ENCODE measurements around the gene SMYD1.

Gene SMYD1

GRCh38 chr2:88087763-88088162 is 20.1 kb downstream of the SMYD1 start:
- Histone ChIP-seq H3K9me3 (ENCODE audit: control insufficient read depth, low read length) (no peaks in the 10 kb centered on the region), H3K36me3 (ENCODE audit: control insufficient read depth, insufficient read depth, low read length) (no peaks in the 10 kb centered on the region), H3K27ac (ENCODE audit: low read depth, low read length, severe bottlenecking) (no peak overlapping the region), H3K4me3 (ENCODE audit: extremely low read depth, insufficient read depth, low read length, poor library complexity, severe bottlenecking) (no peak overlapping the region), H3K4me1 (ENCODE audit: control insufficient read depth, insufficient read depth, low read length, poor library complexity, severe bottlenecking) (no peaks in the 10 kb centered on the region)
- WGBS, 2 experiments (ENCODE audit: insufficient coverage in 2 of 2): 86 to 90% methylated on average over 7 to 16 of the region's 17 CpGs

GRCh38 chr2:88088999-88089398 is 21.4 kb downstream of the SMYD1 start:
- 94 to 95% methylated on average over 2 of the region's 2 CpGs for WGBS, 2 experiments (ENCODE audit: insufficient coverage in 2 of 2)
- H3K36me3 ChIP-seq (ENCODE audit: control insufficient read depth, insufficient read depth, low read length): no peaks in the 10 kb centered on the region
- no peaks in the 10 kb centered on the region for H3K9me3 ChIP-seq (ENCODE audit: control insufficient read depth, low read length)
- no peak overlapping the region for H3K4me3 ChIP-seq (ENCODE audit: extremely low read depth, insufficient read depth, low read length, poor library complexity, severe bottlenecking)
- no peak overlapping the region for H3K27ac ChIP-seq (ENCODE audit: low read depth, low read length, severe bottlenecking)
- H3K4me1 ChIP-seq (ENCODE audit: control insufficient read depth, insufficient read depth, low read length, poor library complexity, severe bottlenecking): no peaks in the 10 kb centered on the region

- H3K4me3 ChIP-seq (ENCODE audit: extremely low read depth, insufficient read depth, low read length, poor library complexity, severe bottlenecking): no peak overlapping the region
- no peak overlapping the region for H3K27ac ChIP-seq (ENCODE audit: low read depth, low read length, severe bottlenecking)
- H3K36me3 ChIP-seq (ENCODE audit: control insufficient read depth, insufficient read depth, low read length): no peaks in the 10 kb centered on the region
- no peaks in the 10 kb centered on the region for H3K4me1 ChIP-seq (ENCODE audit: control insufficient read depth, insufficient read depth, low read length, poor library complexity, severe bottlenecking)
- no peaks in the 10 kb centered on the region for H3K9me3 ChIP-seq (ENCODE audit: control insufficient read depth, low read length)
- 75 to 84% methylated on average over 3 to 5 of the region's 8 CpGs for WGBS, 2 experiments (ENCODE audit: insufficient coverage in 2 of 2)
Observed at GRCh38 chr2:88090446-88091283, 23.0 kb downstream of the SMYD1 start.

- Histone ChIP-seq H3K36me3 (ENCODE audit: control insufficient read depth, insufficient read depth, low read length) (no peaks in the 10 kb centered on the region), H3K27ac (ENCODE audit: low read depth, low read length, severe bottlenecking) (no peak overlapping the region), H3K4me3 (ENCODE audit: extremely low read depth, insufficient read depth, low read length, poor library complexity, severe bottlenecking) (no peak overlapping the region), H3K9me3 (ENCODE audit: control insufficient read depth, low read length) (no peaks in the 10 kb centered on the region), H3K4me1 (ENCODE audit: control insufficient read depth, insufficient read depth, low read length, poor library complexity, severe bottlenecking) (no peaks in the 10 kb centered on the region)
- WGBS, 2 experiments (ENCODE audit: insufficient coverage in 2 of 2): 0 to 92% methylated on average over 1 to 2 of the region's 3 CpGs
Observed at GRCh38 chr2:88091943-88092342, 24.3 kb downstream of the SMYD1 start.

- Histone ChIP-seq H3K36me3 (ENCODE audit: control insufficient read depth, insufficient read depth, low read length) (no peaks in the 10 kb centered on the region), H3K4me1 (ENCODE audit: control insufficient read depth, insufficient read depth, low read length, poor library complexity, severe bottlenecking) (no peaks in the 10 kb centered on the region), H3K9me3 (ENCODE audit: control insufficient read depth, low read length) (no peaks in the 10 kb centered on the region), H3K27ac (ENCODE audit: low read depth, low read length, severe bottlenecking) (no peak overlapping the region), H3K4me3 (ENCODE audit: extremely low read depth, insufficient read depth, low read length, poor library complexity, severe bottlenecking) (no peak overlapping the region)
Observed at GRCh38 chr2:88092773-88093172, 25.1 kb downstream of the SMYD1 start.

- 63 to 67% methylated on average over 1 of the region's 3 CpGs for WGBS, 2 experiments (ENCODE audit: insufficient coverage in 2 of 2)
- Histone ChIP-seq H3K4me1 (ENCODE audit: control insufficient read depth, insufficient read depth, low read length, poor library complexity, severe bottlenecking) (no peaks in the 10 kb centered on the region), H3K9me3 (ENCODE audit: control insufficient read depth, low read length) (no peaks in the 10 kb centered on the region), H3K27ac (ENCODE audit: low read depth, low read length, severe bottlenecking) (no peak overlapping the region), H3K36me3 (ENCODE audit: control insufficient read depth, insufficient read depth, low read length) (no peaks in the 10 kb centered on the region), H3K4me3 (ENCODE audit: extremely low read depth, insufficient read depth, low read length, poor library complexity, severe bottlenecking) (no peak overlapping the region)
Observed at GRCh38 chr2:88095022-88095421, 27.4 kb downstream of the SMYD1 start.

- H3K4me1 ChIP-seq (ENCODE audit: control insufficient read depth, insufficient read depth, low read length, poor library complexity, severe bottlenecking): no peaks in the 10 kb centered on the region
- H3K36me3 ChIP-seq (ENCODE audit: control insufficient read depth, insufficient read depth, low read length): no peaks in the 10 kb centered on the region
- no peak overlapping the region for H3K27ac ChIP-seq (ENCODE audit: low read depth, low read length, severe bottlenecking)
- H3K4me3 ChIP-seq (ENCODE audit: extremely low read depth, insufficient read depth, low read length, poor library complexity, severe bottlenecking): no peak overlapping the region
- no peaks in the 10 kb centered on the region for H3K9me3 ChIP-seq (ENCODE audit: control insufficient read depth, low read length)
- 90 to 96% methylated on average over 5 of the region's 5 CpGs for WGBS, 2 experiments (ENCODE audit: insufficient coverage in 2 of 2)
Observed at GRCh38 chr2:88096708-88097107, 29.1 kb downstream of the SMYD1 start.

- no peak overlapping the region for H3K27ac ChIP-seq (ENCODE audit: low read depth, low read length, severe bottlenecking)
- no peak overlapping the region for H3K4me3 ChIP-seq (ENCODE audit: extremely low read depth, insufficient read depth, low read length, poor library complexity, severe bottlenecking)
- no peaks in the 10 kb centered on the region for H3K36me3 ChIP-seq (ENCODE audit: control insufficient read depth, insufficient read depth, low read length)
- no peaks in the 10 kb centered on the region for H3K4me1 ChIP-seq (ENCODE audit: control insufficient read depth, insufficient read depth, low read length, poor library complexity, severe bottlenecking)
- H3K9me3 ChIP-seq (ENCODE audit: control insufficient read depth, low read length): no peaks in the 10 kb centered on the region
- 56 to 69% methylated on average over 2 to 3 of the region's 3 CpGs for WGBS, 2 experiments (ENCODE audit: insufficient coverage in 2 of 2)
Observed at GRCh38 chr2:88097192-88097591, 29.6 kb downstream of the SMYD1 start.

- no peaks in the 10 kb centered on the region for H3K4me1 ChIP-seq (ENCODE audit: control insufficient read depth, insufficient read depth, low read length, poor library complexity, severe bottlenecking)
- no peaks in the 10 kb centered on the region for H3K9me3 ChIP-seq (ENCODE audit: control insufficient read depth, low read length)
- no peaks in the 10 kb centered on the region for H3K36me3 ChIP-seq (ENCODE audit: control insufficient read depth, insufficient read depth, low read length)
- H3K27ac ChIP-seq (ENCODE audit: low read depth, low read length, severe bottlenecking): no peak overlapping the region
- 96 to 97% methylated on average over 3 of the region's 4 CpGs for WGBS, 2 experiments (ENCODE audit: insufficient coverage in 2 of 2)
- no peak overlapping the region for H3K4me3 ChIP-seq (ENCODE audit: extremely low read depth, insufficient read depth, low read length, poor library complexity, severe bottlenecking)
Observed at GRCh38 chr2:88097891-88098557, 30.4 kb downstream of the SMYD1 start.

- no peak overlapping the region for H3K4me3 ChIP-seq (ENCODE audit: extremely low read depth, insufficient read depth, low read length, poor library complexity, severe bottlenecking)
- H3K27ac ChIP-seq (ENCODE audit: low read depth, low read length, severe bottlenecking): no peak overlapping the region
- no peaks in the 10 kb centered on the region for H3K36me3 ChIP-seq (ENCODE audit: control insufficient read depth, insufficient read depth, low read length)
- H3K9me3 ChIP-seq (ENCODE audit: control insufficient read depth, low read length): no peaks in the 10 kb centered on the region
- H3K4me1 ChIP-seq (ENCODE audit: control insufficient read depth, insufficient read depth, low read length, poor library complexity, severe bottlenecking): no peaks in the 10 kb centered on the region
Observed at GRCh38 chr2:88098558-88098900, 30.9 kb downstream of the SMYD1 start.

GRCh38 chr2:88099798-88100488 is 32.3 kb downstream of the SMYD1 start:
- no peaks in the 10 kb centered on the region for H3K36me3 ChIP-seq (ENCODE audit: control insufficient read depth, insufficient read depth, low read length)
- WGBS, 2 experiments (ENCODE audit: insufficient coverage in 2 of 2): 9 to 25% methylated on average over 2 to 3 of the region's 5 CpGs
- no peak overlapping the region for H3K27ac ChIP-seq (ENCODE audit: low read depth, low read length, severe bottlenecking)
- H3K4me1 ChIP-seq (ENCODE audit: control insufficient read depth, insufficient read depth, low read length, poor library complexity, severe bottlenecking): no peaks in the 10 kb centered on the region
- H3K4me3 ChIP-seq (ENCODE audit: extremely low read depth, insufficient read depth, low read length, poor library complexity, severe bottlenecking): no peak overlapping the region
- no peaks in the 10 kb centered on the region for H3K9me3 ChIP-seq (ENCODE audit: control insufficient read depth, low read length)

Measured in mesodermal cell (in vitro differentiated cells).